Neural cell (in vitro differentiated cells): Measurements from ENCODE around the gene CYP2W1. TPM values are rescaled to one million over a fixed set of nuclear protein-coding genes. Genes with fewer than 3 reads are reported as not detected.
"Not testable (repeated sequence)": the region's sequence is repeated elsewhere in the genome, so short reads cannot be mapped to it uniquely, and the experiment has no call there.

ENCODE experiments used
- H2AFZ ChIP-seq: fragments of 200-600, 300-800 bp; sonication (generic), shearing (Covaris generic); 2 replicates; pipeline ENCODE4 v1.6.0; 2014; ENCODE audit warnings: low read depth, mild to moderate bottlenecking, antibody characterized with exemption, low read length, moderate library complexity
- H3F3A ChIP-seq: fragments of 200-600 bp; shearing (Covaris generic); 2 replicates; pipeline ENCODE4 v1.6.1; 2016; ENCODE audit warnings: mild to moderate bottlenecking, moderate library complexity, mixed read lengths, antibody characterized with exemption, low read length; ENCODE audit not compliant: insufficient read depth, poor library complexity, severe bottlenecking
- H3K27ac ChIP-seq: fragments of 200-600, 300-800 bp; sonication (generic), shearing (Covaris generic); 2 replicates; pipeline ENCODE4 v1.5.1; 2014; ENCODE audit warnings: mild to moderate bottlenecking, low read length, moderate library complexity
- H3K27me3 ChIP-seq: fragments of 300-800, 200-600 bp; sonication (generic), shearing (Covaris generic); 2 replicates; pipeline ENCODE4 v1.6.0; 2014; ENCODE audit warnings: mild to moderate bottlenecking, low read depth, low read length, moderate library complexity; ENCODE audit not compliant: insufficient read depth
- H3K36me3 ChIP-seq: fragments of 300-800, 200-600 bp; sonication (generic), shearing (Covaris generic); 2 replicates; pipeline ENCODE4 v1.5.1; 2014; ENCODE audit warnings: mild to moderate bottlenecking, antibody characterized with exemption, low read length, moderate library complexity; ENCODE audit not compliant: insufficient read depth
- H3K4me2 ChIP-seq: fragments of 300-800, 200-600 bp; sonication (generic), shearing (Covaris generic); 2 replicates; pipeline ENCODE4 v1.6.0; 2014; ENCODE audit warnings: mild to moderate bottlenecking, low read length
- H3K4me3 ChIP-seq: fragments of 300-800, 200-600 bp; sonication (generic), shearing (Covaris generic); 2 replicates; pipeline ENCODE4 v1.5.1; 2014; ENCODE audit warnings: mild to moderate bottlenecking, low read length, moderate library complexity
- H3K79me2 ChIP-seq: fragments of 200-600 bp; shearing (Covaris generic); replicated peaks from 2 replicates; pipeline ENCODE4 v1.6.0; 2014; ENCODE audit warnings: mild to moderate bottlenecking, low read length, moderate library complexity; ENCODE audit not compliant: insufficient read depth
- H3K9ac ChIP-seq: fragments of 300-800, 200-600 bp; sonication (generic), shearing (Covaris generic); 2 replicates; pipeline ENCODE4 v1.6.1; 2016; ENCODE audit warnings: mild to moderate bottlenecking, low read length, mixed read lengths
- H3K9me2 ChIP-seq: fragments of 200-600 bp; shearing (Covaris generic); 2 replicates; pipeline ENCODE4 v1.6.1; 2016; ENCODE audit warnings: mild to moderate bottlenecking, low read length, mixed read lengths; ENCODE audit not compliant: insufficient read depth
- H3K9me3 ChIP-seq: fragments of 200-600, 300-800 bp; sonication (generic), shearing (Covaris generic); 2 replicates; pipeline ENCODE4 v1.6.1; 2016; ENCODE audit warnings: mild to moderate bottlenecking, mixed run types, low read length, moderate library complexity, mixed read lengths
- H4K20me1 ChIP-seq: fragments of 200-600 bp; shearing (Covaris generic); 2 replicates; pipeline ENCODE4 v1.6.1; 2016; ENCODE audit warnings: mild to moderate bottlenecking, mixed run types; ENCODE audit not compliant: insufficient read depth
- EP300 ChIP-seq: fragments of 450-650 bp; conservative IDR thresholded peaks from 2 replicates; pipeline ENCODE4 v1.6.1; 2014; ENCODE audit warnings: antibody characterized with exemption, mild to moderate bottlenecking, moderate library complexity; ENCODE audit not compliant: poor library complexity, severe bottlenecking
- EZH2 ChIP-seq: fragments of 200-600, 300-800 bp; shearing (Covaris generic), sonication (generic); IDR thresholded peaks from 2 replicates; pipeline ENCODE4 v1.6.1; 2014; ENCODE audit warnings: antibody characterized with exemption, low read length, borderline replicate concordance, mild to moderate bottlenecking; ENCODE audit not compliant: insufficient read depth, poor library complexity, severe bottlenecking
- MXI1 ChIP-seq: fragments of 450-650 bp; conservative IDR thresholded peaks from 2 replicates; pipeline ENCODE4 v1.6.1; 2014; ENCODE audit warnings: antibody characterized with exemption, mild to moderate bottlenecking; ENCODE audit not compliant: poor library complexity, severe bottlenecking
- POLR2AphosphoS5 ChIP-seq: IDR thresholded peaks from 2 replicates; pipeline ENCODE4 v1.6.1; 2012
- RAD21 ChIP-seq: fragments of 450-650 bp; conservative IDR thresholded peaks from 2 replicates; pipeline ENCODE4 v1.6.1; 2014; ENCODE audit warnings: antibody characterized with exemption, mild to moderate bottlenecking, moderate library complexity
- SMC3 ChIP-seq: fragments of 450-650 bp; conservative IDR thresholded peaks from 2 replicates; pipeline ENCODE4 v1.6.1; 2014; ENCODE audit warnings: antibody characterized with exemption, mild to moderate bottlenecking, moderate library complexity; ENCODE audit not compliant: poor library complexity
- TAF1 ChIP-seq: IDR thresholded peaks from 2 replicates; pipeline ENCODE4 v1.6.1; 2012; ENCODE audit warnings: low read depth
- polyA plus RNA-seq: library from polyadenylated mRNA; depleted of rRNA; stranded (reverse); fragments of >200 nt; gene quantifications from 2 replicates; pipeline ENCODE4 v1.2.3, GENCODE V29; 2014
- small RNA-seq, 3 experiments: library from RNA; depleted of rRNA; stranded (forward); fragments of <200 nt; gene quantifications; one replicate each; pipeline ENCODE3, GENCODE V24; 2012
- TF ChIP-seq, protein P1 (sequence below): fragments of 450-650 bp; IDR thresholded peaks from 2 replicates; pipeline ENCODE4 v1.5.1; 2014; ENCODE audit warnings: antibody characterized with exemption, mild to moderate bottlenecking, moderate library complexity; ENCODE audit not compliant: poor library complexity, severe bottlenecking
- TF ChIP-seq, protein P2 (sequence below): IDR thresholded peaks from 2 replicates; pipeline ENCODE4 v1.6.1; 2012; ENCODE audit warnings: borderline replicate concordance

CYP2W1 gene
- polyA plus RNA-seq, 1 donor from 2014 or later = not detected

DNA sequence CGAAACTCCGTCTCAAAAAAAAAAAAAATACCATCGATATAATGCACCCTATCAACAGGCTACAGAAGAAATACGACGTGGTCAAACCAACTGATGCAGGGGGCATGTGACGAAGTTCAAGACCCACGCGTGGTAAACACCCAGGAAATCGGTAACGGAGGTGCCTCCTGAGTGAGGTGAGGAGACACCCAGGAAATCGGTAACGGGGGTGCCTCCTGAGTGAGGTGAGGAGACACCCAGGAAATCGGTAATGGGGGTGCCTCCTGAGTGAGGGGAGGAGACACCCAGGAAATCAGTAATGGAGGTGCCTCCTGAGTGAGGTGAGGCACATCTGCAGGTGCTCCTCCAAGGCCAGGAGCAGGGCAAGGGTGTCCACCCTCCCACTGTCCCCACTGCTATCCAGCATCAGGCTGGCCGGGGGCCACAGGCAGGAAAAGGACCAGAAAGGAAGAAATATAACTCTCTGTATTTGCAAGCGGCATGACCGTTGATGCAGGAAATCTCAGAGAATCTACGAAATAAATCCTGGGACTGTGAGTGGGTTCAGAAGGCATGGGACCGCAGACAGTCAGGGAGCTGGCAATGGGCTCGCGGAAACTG is 50.7 kb downstream of the CYP2W1 start:
- Histone ChIP-seq H3K36me3 (no peaks in the 10 kb centered on the region), H3K27ac (no peak overlapping the region), H2AFZ (no peak overlapping the region)

DNA sequence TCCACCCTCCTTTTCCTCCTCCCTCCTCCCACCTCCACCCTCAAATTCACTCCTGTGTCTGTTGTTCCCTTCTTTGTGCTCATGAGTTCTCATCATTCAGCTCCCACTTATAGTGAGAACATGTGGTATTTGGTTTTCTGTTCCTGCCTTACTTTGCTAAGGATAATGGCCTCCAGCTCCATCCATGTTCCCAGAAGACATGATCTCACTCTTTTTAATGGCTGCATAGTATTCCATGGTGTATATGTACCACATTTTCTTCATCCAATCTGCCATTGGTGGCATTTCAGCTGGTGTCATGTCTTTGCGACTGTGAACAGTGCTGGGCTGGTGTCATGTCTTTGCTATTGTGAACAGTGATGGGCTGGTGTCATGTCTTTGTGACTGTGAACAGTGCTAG is 51.8 kb downstream of the CYP2W1 start:
- not testable (repeated sequence) for H4K20me1 ChIP-seq, H3K79me2 ChIP-seq, H3K9ac ChIP-seq, H3K4me2 ChIP-seq, H3K4me3 ChIP-seq, H3K27ac ChIP-seq, H3K27me3 ChIP-seq, H3K9me2 ChIP-seq, H3K9me3 ChIP-seq, H2AFZ ChIP-seq, H3F3A ChIP-seq, H3K36me3 ChIP-seq

More for the DNA sequence above, 50.7 kb downstream of the CYP2W1 start:
- no peaks in the 10 kb centered on the region for H3K9me2 ChIP-seq
- no peak overlapping the region for H3K4me3 ChIP-seq
- H3K9ac ChIP-seq = no peak overlapping the region
- no peaks in the 10 kb centered on the region for H3K9me3 ChIP-seq
- no peak for TF ChIP-seq RAD21
- no peak for TF ChIP-seq SMC3
- TF ChIP-seq EP300 = no peak
- TF ChIP-seq EZH2 = no peak
- TF ChIP-seq, protein P1, sequence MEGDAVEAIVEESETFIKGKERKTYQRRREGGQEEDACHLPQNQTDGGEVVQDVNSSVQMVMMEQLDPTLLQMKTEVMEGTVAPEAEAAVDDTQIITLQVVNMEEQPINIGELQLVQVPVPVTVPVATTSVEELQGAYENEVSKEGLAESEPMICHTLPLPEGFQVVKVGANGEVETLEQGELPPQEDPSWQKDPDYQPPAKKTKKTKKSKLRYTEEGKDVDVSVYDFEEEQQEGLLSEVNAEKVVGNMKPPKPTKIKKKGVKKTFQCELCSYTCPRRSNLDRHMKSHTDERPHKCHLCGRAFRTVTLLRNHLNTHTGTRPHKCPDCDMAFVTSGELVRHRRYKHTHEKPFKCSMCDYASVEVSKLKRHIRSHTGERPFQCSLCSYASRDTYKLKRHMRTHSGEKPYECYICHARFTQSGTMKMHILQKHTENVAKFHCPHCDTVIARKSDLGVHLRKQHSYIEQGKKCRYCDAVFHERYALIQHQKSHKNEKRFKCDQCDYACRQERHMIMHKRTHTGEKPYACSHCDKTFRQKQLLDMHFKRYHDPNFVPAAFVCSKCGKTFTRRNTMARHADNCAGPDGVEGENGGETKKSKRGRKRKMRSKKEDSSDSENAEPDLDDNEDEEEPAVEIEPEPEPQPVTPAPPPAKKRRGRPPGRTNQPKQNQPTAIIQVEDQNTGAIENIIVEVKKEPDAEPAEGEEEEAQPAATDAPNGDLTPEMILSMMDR = no peak
- TF ChIP-seq, protein P2, sequence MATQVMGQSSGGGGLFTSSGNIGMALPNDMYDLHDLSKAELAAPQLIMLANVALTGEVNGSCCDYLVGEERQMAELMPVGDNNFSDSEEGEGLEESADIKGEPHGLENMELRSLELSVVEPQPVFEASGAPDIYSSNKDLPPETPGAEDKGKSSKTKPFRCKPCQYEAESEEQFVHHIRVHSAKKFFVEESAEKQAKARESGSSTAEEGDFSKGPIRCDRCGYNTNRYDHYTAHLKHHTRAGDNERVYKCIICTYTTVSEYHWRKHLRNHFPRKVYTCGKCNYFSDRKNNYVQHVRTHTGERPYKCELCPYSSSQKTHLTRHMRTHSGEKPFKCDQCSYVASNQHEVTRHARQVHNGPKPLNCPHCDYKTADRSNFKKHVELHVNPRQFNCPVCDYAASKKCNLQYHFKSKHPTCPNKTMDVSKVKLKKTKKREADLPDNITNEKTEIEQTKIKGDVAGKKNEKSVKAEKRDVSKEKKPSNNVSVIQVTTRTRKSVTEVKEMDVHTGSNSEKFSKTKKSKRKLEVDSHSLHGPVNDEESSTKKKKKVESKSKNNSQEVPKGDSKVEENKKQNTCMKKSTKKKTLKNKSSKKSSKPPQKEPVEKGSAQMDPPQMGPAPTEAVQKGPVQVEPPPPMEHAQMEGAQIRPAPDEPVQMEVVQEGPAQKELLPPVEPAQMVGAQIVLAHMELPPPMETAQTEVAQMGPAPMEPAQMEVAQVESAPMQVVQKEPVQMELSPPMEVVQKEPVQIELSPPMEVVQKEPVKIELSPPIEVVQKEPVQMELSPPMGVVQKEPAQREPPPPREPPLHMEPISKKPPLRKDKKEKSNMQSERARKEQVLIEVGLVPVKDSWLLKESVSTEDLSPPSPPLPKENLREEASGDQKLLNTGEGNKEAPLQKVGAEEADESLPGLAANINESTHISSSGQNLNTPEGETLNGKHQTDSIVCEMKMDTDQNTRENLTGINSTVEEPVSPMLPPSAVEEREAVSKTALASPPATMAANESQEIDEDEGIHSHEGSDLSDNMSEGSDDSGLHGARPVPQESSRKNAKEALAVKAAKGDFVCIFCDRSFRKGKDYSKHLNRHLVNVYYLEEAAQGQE = no peak
- no peak for TF ChIP-seq POLR2AphosphoS5
- TF ChIP-seq TAF1 = no peak
- no peak for TF ChIP-seq MXI1
- H3F3A ChIP-seq = no peaks in the 10 kb centered on the region
- peaks cover 8% of the 10 kb centered on the region for H3K79me2 ChIP-seq
- no peak overlapping the region for H3K4me2 ChIP-seq
- H3K27me3 ChIP-seq = no peaks in the 10 kb centered on the region
- H4K20me1 ChIP-seq = no peaks in the 10 kb centered on the region

DNA sequence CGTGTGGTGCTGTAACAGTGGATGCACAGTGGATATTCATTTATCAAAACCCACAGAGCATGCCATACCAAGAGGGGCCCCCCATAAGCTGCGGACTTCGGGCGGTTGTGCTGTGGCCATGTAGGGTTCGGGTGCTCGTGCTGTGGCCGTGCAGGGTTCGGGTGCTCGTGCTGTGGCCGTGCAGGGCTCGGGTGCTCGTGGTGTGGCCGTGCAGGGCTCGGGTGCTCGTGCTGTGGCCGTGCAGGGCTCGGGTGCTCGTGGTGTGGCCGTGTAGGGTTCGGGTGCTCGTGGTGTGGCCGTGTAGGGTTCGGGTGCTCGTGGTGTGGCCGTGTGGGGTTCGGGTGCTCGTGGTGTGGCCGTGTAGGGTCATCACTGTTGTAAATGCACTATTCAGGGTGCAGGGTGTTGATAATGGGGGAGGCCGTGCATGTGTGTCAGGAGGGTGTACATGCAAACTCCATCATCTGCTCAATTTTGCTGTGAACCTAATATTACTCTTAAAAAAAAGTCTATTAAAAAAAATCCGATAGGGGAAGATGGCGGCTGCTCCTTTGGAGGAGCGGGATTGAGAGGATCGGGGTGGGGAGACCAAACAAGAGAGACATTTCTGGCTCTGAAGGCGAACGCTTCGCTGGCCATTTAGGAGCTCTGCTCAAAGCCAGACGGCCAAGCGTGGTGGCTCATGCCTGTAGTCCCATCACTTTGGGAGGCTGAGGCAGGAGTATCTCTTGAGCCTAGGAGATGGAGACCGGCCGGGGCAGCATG is 53.4 kb downstream of the CYP2W1 start:
- H3K9me3 ChIP-seq, H3K27me3 ChIP-seq, H4K20me1 ChIP-seq, H3K9me2 ChIP-seq, H3K36me3 ChIP-seq, H3K4me3 ChIP-seq, H3K79me2 ChIP-seq, H3F3A ChIP-seq, H3K4me2 ChIP-seq, H3K27ac ChIP-seq, H2AFZ ChIP-seq, H3K9ac ChIP-seq: not testable (repeated sequence)

Small RNA genes lying within 50 kb of the gene (small RNA-seq; reads per million reads assigned to genes)
- 182 to 275 (median 193) reads per million in 3 experiments for gene MIR339

Other genes starting within 250 kb of the CYP2W1 start
- 309 and 418 TPM in 2 replicates for gene SUN1, start 150.7 kb upstream of the CYP2W1 start, polyA plus RNA-seq
- gene GET4, start 106.6 kb upstream of the CYP2W1 start, polyA plus RNA-seq = 63.8 and 85.7 TPM in 2 replicates
- 76.8 and 96.1 TPM in 2 replicates for gene ADAP1, start 28.5 kb upstream of the CYP2W1 start, polyA plus RNA-seq
- 16.0 and 25.9 TPM in 2 replicates for gene COX19, start 7.6 kb upstream of the CYP2W1 start, polyA plus RNA-seq
- not detected in 2 replicates for gene GPR146, start 61.4 kb downstream of the CYP2W1 start, polyA plus RNA-seq
- not detected in 2 replicates for gene GPER1, start 104.9 kb downstream of the CYP2W1 start, polyA plus RNA-seq
- gene ZFAND2A, start 177.0 kb downstream of the CYP2W1 start, polyA plus RNA-seq = 67.0 and 69.9 TPM in 2 replicates
- 1.6 TPM in 2 replicates for gene UNCX, start 249.7 kb downstream of the CYP2W1 start, polyA plus RNA-seq